CD4-positive, CD25-positive, alpha-beta regulatory T cell (primary cell): Measurements from ENCODE around the gene APEX1. TPM values are rescaled to one million over a fixed set of nuclear protein-coding genes. Genes with fewer than 3 reads are reported as not detected.
"Not testable (repeated sequence)": the region's sequence is repeated elsewhere in the genome, so short reads cannot be mapped to it uniquely, and the experiment has no call there.

Experiments
- ATAC-seq, 2 donors: fragments of 150-1000 bp; cut with Tn5 transposase; one replicate each; pipeline ENCODE4 v1.10.0; 2021; ENCODE audit warnings: low read depth in 2 of 2, moderate number of reproducible peaks in 2 of 2, moderate library complexity in 1 of 2
- DNase-seq, 3 donors: peaks; one replicate each; pipeline versions ENCODE4 v3.0.0 to v3.0.0-alpha.2; 2012 to 2022; ENCODE audit warnings: mixed read lengths in 1 of 3
- H3K27ac ChIP-seq: one replicate; pipeline ENCODE4 v1.7.0; 2013; ENCODE audit warnings: mild to moderate bottlenecking, low read length; ENCODE audit not compliant: insufficient read depth, poor library complexity, severe bottlenecking
- H3K27me3 ChIP-seq: one replicate; pipeline ENCODE4 v1.7.0; 2013; ENCODE audit warnings: low read length; ENCODE audit not compliant: control insufficient read depth, insufficient read depth
- H3K36me3 ChIP-seq: one replicate; pipeline ENCODE4 v1.7.0; 2013; ENCODE audit warnings: mild to moderate bottlenecking, low read length, moderate library complexity; ENCODE audit not compliant: control insufficient read depth, insufficient read depth
- H3K4me1 ChIP-seq: 2 replicates; pipeline ENCODE4 v1.7.0; 2013; ENCODE audit warnings: mild to moderate bottlenecking, low read length; ENCODE audit not compliant: insufficient read depth, control insufficient read depth, poor library complexity, severe bottlenecking
- H3K4me3 ChIP-seq: one replicate; pipeline ENCODE4 v1.7.0; 2013; ENCODE audit warnings: low read depth, mild to moderate bottlenecking, low read length, moderate library complexity
- H3K9me3 ChIP-seq, 2 experiments: 1 replicate in 1 of 2; 2 replicates in 1 of 2; pipeline ENCODE4 v1.7.0; 2013; ENCODE audit warnings: low read length in 2 of 2, mild to moderate bottlenecking in 1 of 2, moderate library complexity in 1 of 2; ENCODE audit not compliant: control insufficient read depth in 2 of 2
- H3K27ac Mint-ChIP-seq, 3 donors: one replicate each; pipeline ENCODE4 v1.8.0; 2020 to 2022; ENCODE audit warnings: mild to moderate bottlenecking in 3 of 3, mixed read lengths in 3 of 3, moderate library complexity in 2 of 3
- H3K27me3 Mint-ChIP-seq: one replicate; pipeline ENCODE4 v1.8.0; 2022; ENCODE audit warnings: mild to moderate bottlenecking, mixed read lengths
- H3K36me3 Mint-ChIP-seq: one replicate; pipeline ENCODE4 v1.8.0; 2020; ENCODE audit warnings: mixed read lengths
- H3K4me1 Mint-ChIP-seq, 4 donors: one replicate each; pipeline ENCODE4 v1.8.0; 2020 to 2022; ENCODE audit warnings: mixed read lengths in 4 of 4, mild to moderate bottlenecking in 1 of 4
- H3K4me3 Mint-ChIP-seq, 4 donors: one replicate each; pipeline ENCODE4 v1.8.0; 2020 to 2022; ENCODE audit warnings: mild to moderate bottlenecking in 4 of 4, mixed read lengths in 4 of 4, moderate library complexity in 3 of 4
- H3K9me3 Mint-ChIP-seq, 7 donors: one replicate each; pipeline ENCODE4 v1.8.0; 2020 to 2022; ENCODE audit warnings: mixed read lengths in 7 of 7, mild to moderate bottlenecking in 3 of 7, moderate library complexity in 2 of 7
- polyA plus RNA-seq, 4 donors: library from polyadenylated mRNA; unstranded; fragments of 300-500 nt; fragmentation: Illumina TruSeq; gene quantifications; one replicate each; pipeline ENCODE4 v1.2.3, GENCODE V29; 2021
- total RNA-seq: library from RNA; stranded (reverse); gene quantifications from one replicate; pipeline ENCODE4 v1.2.3, GENCODE V29; 2022

APEX1 gene
- total and polyA plus RNA-seq, 5 donors from 2014 or later = 72.6 to 121 (median 89.8) TPM

DNA sequence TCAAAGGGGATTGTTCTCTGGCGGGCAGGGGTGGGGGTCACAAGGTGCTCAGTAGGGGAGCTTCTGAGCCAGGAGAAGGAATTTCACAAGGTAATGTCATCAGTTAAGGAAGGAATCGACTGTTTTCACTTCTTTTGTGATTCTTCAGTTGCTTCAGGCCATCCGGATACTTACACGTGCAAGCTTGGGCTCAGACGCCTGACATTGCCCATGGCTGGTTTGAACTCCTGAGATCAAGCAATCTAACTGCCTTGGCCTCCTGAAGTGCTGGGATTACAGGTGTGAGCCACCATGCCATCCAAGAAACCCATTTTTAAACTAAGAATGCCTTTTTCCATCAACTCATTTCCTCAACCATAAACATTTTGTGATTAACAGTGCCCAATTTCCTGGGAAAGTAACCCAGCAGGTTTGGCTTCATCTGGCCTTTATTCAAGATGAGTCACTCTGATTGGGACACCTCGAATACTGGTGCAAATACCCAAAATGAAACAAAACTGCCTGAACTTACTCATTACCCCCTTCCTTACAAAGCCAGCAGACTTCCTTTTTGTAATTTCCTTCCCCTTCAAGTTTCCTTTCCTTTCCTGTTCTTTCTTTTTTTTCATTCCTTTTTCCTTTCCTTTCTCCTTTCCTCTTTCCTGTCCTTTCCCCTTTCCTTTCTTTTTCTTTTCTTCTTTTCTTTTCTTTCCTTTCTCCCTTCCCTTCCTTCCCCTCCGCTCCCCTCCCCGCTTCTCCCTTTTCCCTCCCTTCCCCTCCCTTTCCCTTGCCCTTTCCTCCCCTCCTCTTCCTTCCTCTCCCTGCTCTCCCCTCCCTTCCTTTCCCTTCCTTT, 40.1 kb downstream of the APEX1 start:
- Mint-ChIP-seq H3K27me3 (peaks cover 24% of the 10 kb centered on the region), H3K27ac (no peak overlapping the region), H3K36me3 (no peaks in the 10 kb centered on the region), H3K4me3 (peak overlapping the region in 1 of 4 donors; percentile 63), H3K9me3 (peaks cover 0 to 1% (median 0%) of the 10 kb centered on the region in 7 donors), H3K4me1 (peaks cover 0 to 29% (median 7%) of the 10 kb centered on the region in 4 donors)
- Histone ChIP-seq H3K4me3 (no peak overlapping the region), H3K4me1 (peaks cover 4% of the 10 kb centered on the region), H3K9me3 (no peaks in the 10 kb centered on the region), H3K36me3 (no peaks in the 10 kb centered on the region), H3K27ac (no peak overlapping the region), H3K27me3 (peaks cover 5% of the 10 kb centered on the region)
- ATAC-seq (no peak), DNase-seq (no peak)

DNA sequence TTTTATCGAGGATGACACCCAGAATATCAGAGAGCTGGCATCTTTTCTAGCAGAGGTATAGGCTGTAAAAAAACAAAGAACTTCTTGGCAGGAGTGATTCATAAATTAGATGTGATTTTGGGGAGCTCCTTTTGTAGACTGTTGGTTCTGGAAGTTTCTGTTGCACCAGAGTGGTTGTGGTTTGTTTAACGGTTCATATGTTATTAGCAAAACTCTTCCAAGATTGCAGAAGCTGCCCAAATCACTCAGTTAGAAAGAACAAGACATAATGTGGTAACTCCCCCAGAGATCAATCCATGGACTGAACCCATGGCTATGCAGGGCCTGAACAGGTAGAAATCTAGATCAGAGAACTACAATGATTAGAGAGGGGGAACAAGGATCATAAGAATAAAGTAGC, 43.6 kb downstream of the APEX1 start:
- DNase-seq (no peak), ATAC-seq (no peak)
- Mint-ChIP-seq H3K36me3 (no peaks in the 10 kb centered on the region), H3K9me3 (no peaks in the 10 kb centered on the region), H3K4me1 (peaks cover 0 to 12% (median 2%) of the 10 kb centered on the region in 4 donors), H3K27me3 (peaks cover 16% of the 10 kb centered on the region), H3K4me3 (peak overlapping the region in 1 of 4 donors; percentile 38), H3K27ac (peak overlapping the region in 1 of 3 donors; percentile 12)
- H3K4me1 ChIP-seq = no peaks in the 10 kb centered on the region
- no peak overlapping the region for H3K4me3 ChIP-seq
- no peaks in the 10 kb centered on the region for H3K36me3 ChIP-seq
- H3K27ac ChIP-seq = no peak overlapping the region
- no peaks in the 10 kb centered on the region for H3K9me3 ChIP-seq
- H3K27me3 ChIP-seq = peaks cover 7% of the 10 kb centered on the region

DNA sequence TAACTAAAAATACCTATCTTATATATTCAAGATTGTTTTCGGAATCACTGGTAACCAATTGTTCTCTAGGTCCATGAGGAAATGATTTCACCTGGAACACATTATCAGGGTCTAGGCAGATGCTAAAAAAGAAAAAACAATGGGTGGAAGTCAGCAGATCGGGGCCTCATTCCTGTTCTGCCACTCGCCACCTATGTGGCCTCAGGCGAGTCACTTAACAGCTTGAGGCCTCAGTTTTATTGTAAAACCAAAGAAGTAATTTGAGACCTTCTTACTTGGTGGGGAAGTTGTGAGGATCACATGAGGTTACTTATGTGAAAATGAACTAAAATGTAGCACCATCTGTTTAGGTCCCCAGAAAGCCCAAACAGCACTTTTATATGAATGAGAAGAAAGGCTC, 44.1 kb downstream of the APEX1 start:
- Histone ChIP-seq H3K9me3 (no peaks in the 10 kb centered on the region), H3K27me3 (peaks cover 7% of the 10 kb centered on the region), H3K4me1 (no peaks in the 10 kb centered on the region), H3K27ac (no peak overlapping the region), H3K4me3 (no peak overlapping the region), H3K36me3 (no peaks in the 10 kb centered on the region)
- Mint-ChIP-seq H3K4me3 (no peak overlapping the region), H3K36me3 (no peaks in the 10 kb centered on the region), H3K9me3 (no peaks in the 10 kb centered on the region), H3K27me3 (peaks cover 17% of the 10 kb centered on the region), H3K27ac (peak overlapping the region in 1 of 3 donors; percentile 48), H3K4me1 (peaks cover 0 to 14% (median 3%) of the 10 kb centered on the region in 4 donors)
- no peak for DNase-seq
- ATAC-seq = no peak

DNA sequence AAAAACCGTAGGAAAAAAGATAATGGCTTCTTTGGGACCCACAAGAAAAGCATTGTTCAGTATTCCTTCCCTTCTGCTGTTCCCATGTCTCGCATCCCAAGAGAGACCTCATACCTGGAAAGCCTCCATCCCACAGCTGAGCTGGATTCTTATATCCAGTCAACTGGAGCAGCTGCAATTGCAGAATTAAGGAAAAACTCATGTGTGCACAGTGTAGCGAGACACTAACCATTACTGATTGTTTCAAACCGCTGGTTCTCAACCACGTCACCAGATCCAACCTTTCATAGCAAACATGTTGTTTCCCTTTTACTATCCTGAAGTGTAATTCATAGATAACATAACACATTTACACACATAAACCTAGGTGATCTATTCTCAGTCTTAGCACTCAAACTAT, 44.9 kb downstream of the APEX1 start:
- no peak overlapping the region for H3K4me3 Mint-ChIP-seq
- H3K9me3 Mint-ChIP-seq = no peaks in the 10 kb centered on the region
- Histone ChIP-seq H3K9me3 (no peaks in the 10 kb centered on the region), H3K4me1 (no peaks in the 10 kb centered on the region), H3K27ac (no peak overlapping the region), H3K4me3 (no peak overlapping the region), H3K36me3 (no peaks in the 10 kb centered on the region), H3K27me3 (peaks cover 7% of the 10 kb centered on the region)
- DNase-seq (no peak), ATAC-seq (no peak)
- no peaks in the 10 kb centered on the region for H3K36me3 Mint-ChIP-seq
- peaks cover 17% of the 10 kb centered on the region for H3K27me3 Mint-ChIP-seq
- H3K4me1 Mint-ChIP-seq = peaks cover 0 to 11% (median 3%) of the 10 kb centered on the region in 4 donors
- H3K27ac Mint-ChIP-seq = no peak overlapping the region

DNA sequence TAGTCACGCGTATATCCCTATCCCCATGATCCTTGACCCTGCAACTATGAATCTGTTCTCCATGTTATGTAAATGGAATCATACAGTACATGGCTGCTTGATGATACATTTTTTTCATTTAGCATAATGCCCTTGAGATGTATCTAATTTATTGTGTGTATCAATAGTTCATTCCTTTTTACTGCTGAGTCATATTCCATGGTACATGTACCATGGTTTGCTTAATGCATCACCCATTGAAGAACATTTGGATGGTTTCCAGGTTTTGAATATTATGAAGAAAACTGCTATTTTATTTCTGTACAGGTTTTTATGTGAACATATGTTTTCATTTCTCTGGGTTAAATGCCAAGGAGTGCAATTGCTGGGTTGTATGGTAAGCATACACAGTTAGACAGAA, 46.3 kb downstream of the APEX1 start:
- Mint-ChIP-seq H3K27ac (no peak overlapping the region), H3K27me3 (peaks cover 8% of the 10 kb centered on the region), H3K4me3 (no peak overlapping the region), H3K9me3 (no peaks in the 10 kb centered on the region), H3K4me1 (peaks cover 0 to 6% (median under 1%) of the 10 kb centered on the region in 4 donors), H3K36me3 (no peaks in the 10 kb centered on the region)
- H3K4me3 ChIP-seq = no peak overlapping the region
- ATAC-seq (no peak), DNase-seq (no peak)
- no peaks in the 10 kb centered on the region for H3K9me3 ChIP-seq
- no peak overlapping the region for H3K27ac ChIP-seq
- H3K27me3 ChIP-seq = peaks cover 7% of the 10 kb centered on the region
- H3K4me1 ChIP-seq = no peaks in the 10 kb centered on the region
- H3K36me3 ChIP-seq = no peaks in the 10 kb centered on the region

DNA sequence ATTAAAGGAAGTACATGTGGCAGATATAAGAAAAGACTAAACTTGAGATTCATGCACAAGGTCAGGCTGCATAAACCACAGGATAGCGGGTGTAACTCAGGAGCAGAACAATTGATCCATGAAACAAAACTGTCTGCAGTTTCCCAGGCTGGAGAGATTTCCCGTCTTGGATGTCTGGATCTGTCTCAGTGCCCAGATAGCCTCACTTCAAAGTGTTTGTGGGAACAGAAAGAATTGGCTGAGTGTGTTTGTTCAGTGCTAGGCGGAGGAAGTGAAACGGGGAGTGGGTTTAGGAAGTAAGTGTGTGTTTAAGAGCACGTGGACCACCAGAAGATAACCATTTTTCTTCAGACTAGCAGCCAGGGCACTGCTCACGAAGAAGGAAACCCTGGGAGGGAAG, 48.9 kb downstream of the APEX1 start:
- Histone ChIP-seq H3K36me3 (no peaks in the 10 kb centered on the region), H3K4me1 (no peaks in the 10 kb centered on the region), H3K27ac (no peak overlapping the region), H3K4me3 (no peak overlapping the region), H3K27me3 (peaks cover 7% of the 10 kb centered on the region), H3K9me3 (no peaks in the 10 kb centered on the region)
- DNase-seq = no peak
- Mint-ChIP-seq H3K4me3 (no peak overlapping the region), H3K27me3 (peaks cover 4% of the 10 kb centered on the region), H3K27ac (peak overlapping the region in 1 of 3 donors; percentile 74), H3K9me3 (no peaks in the 10 kb centered on the region), H3K36me3 (no peaks in the 10 kb centered on the region), H3K4me1 (peaks cover 0 to 6% (median under 1%) of the 10 kb centered on the region in 4 donors)
- ATAC-seq = no peak

- H3K4me3 Mint-ChIP-seq, ATAC-seq, H3K4me1 ChIP-seq, H3K27me3 ChIP-seq, H3K27me3 Mint-ChIP-seq, H3K36me3 ChIP-seq, H3K27ac Mint-ChIP-seq, DNase-seq, H3K4me3 ChIP-seq, H3K9me3 ChIP-seq, H3K4me1 Mint-ChIP-seq, H3K27ac ChIP-seq, H3K36me3 Mint-ChIP-seq, H3K9me3 Mint-ChIP-seq: not testable (repeated sequence)
Measured at GRCh38 chr14:20506276-20506675, 51.2 kb downstream of the APEX1 start.

- H3K4me1 ChIP-seq, H3K36me3 Mint-ChIP-seq, H3K4me1 Mint-ChIP-seq, DNase-seq, H3K9me3 Mint-ChIP-seq, H3K4me3 ChIP-seq, H3K27me3 ChIP-seq, ATAC-seq, H3K9me3 ChIP-seq, H3K27ac ChIP-seq, H3K36me3 ChIP-seq, H3K27me3 Mint-ChIP-seq, H3K27ac Mint-ChIP-seq, H3K4me3 Mint-ChIP-seq: not testable (repeated sequence)
Measured at GRCh38 chr14:20506752-20507151, 51.7 kb downstream of the APEX1 start.
